ENCODE data around the gene ZNF428. TPM values are rescaled to one million over a fixed set of nuclear protein-coding genes. Genes with fewer than 3 reads are reported as not detected.
A peak's percentile ranks its signal among the peaks of the same experiment; 100 is the strongest.

Gene ZNF428
- total RNA-seq, 2 donors from 2014 or later, result 22.9 to 29.2 TPM

GRCh38 chr19:43575955-43576878, 43.2 kb downstream of the ZNF428 start:
- intact Hi-C loops (cut with DNase I), result no loop called here

GRCh38 chr19:43575156-43575950, 44.1 kb downstream of the ZNF428 start, which contains the start of the genes PINLYP and XRCC1:
TSS of gene PINLYP (plus strand) at chr19:43575801. CDS start at chr19:43577192, 1,391 bp downstream.
TSS of gene XRCC1 (minus strand) at chr19:43575527. CDS start at chr19:43575458, 69 bp downstream.
- intact Hi-C loops (cut with DNase I), result no loop called here
- peak; percentile 99 for DNase-seq (ENCODE audit: low spot score)

More at GRCh38 chr19:43575955-43576878, 43.2 kb downstream of the ZNF428 start:
- no peak for DNase-seq (ENCODE audit: low spot score)

GRCh38 chr19:43574424-43575155, 44.8 kb downstream of the ZNF428 start:
- intact Hi-C loops (cut with DNase I), result no loop called here
- DNase-seq (ENCODE audit: low spot score), result no peak

GRCh38 chr19:43572171-43572588, 47.2 kb downstream of the ZNF428 start:
- intact Hi-C loops (cut with DNase I), result no loop called here

GRCh38 chr19:43570174-43570791, 49.1 kb downstream of the ZNF428 start:
- intact Hi-C loops (cut with DNase I), result no loop called here

More at GRCh38 chr19:43572171-43572588, 47.2 kb downstream of the ZNF428 start:
- DNase-seq (ENCODE audit: low spot score), result no peak

GRCh38 chr19:43569657-43570056, 49.8 kb downstream of the ZNF428 start:
- no peak for DNase-seq (ENCODE audit: low spot score)
- intact Hi-C loops (cut with DNase I), result no loop called here

More at GRCh38 chr19:43570174-43570791, 49.1 kb downstream of the ZNF428 start:
- no peak for DNase-seq (ENCODE audit: low spot score)

GRCh38 chr19:43564800-43565199, 54.6 kb downstream of the ZNF428 start:
- intact Hi-C loops (cut with DNase I), result no loop called here
- DNase-seq (ENCODE audit: low spot score), result no peak

GRCh38 chr19:43563816-43564457, 55.5 kb downstream of the ZNF428 start:
- DNase-seq (ENCODE audit: low spot score), result no peak
- intact Hi-C loops (cut with DNase I), result no loop called here

GRCh38 chr19:43562698-43563241, 56.7 kb downstream of the ZNF428 start:
- peak; percentile 94 for DNase-seq (ENCODE audit: low spot score)
- intact Hi-C loops (cut with DNase I), result no loop called here

GRCh38 chr19:43562226-43562697, 57.2 kb downstream of the ZNF428 start:
- intact Hi-C loops (cut with DNase I), result no loop called here
- DNase-seq (ENCODE audit: low spot score), result peak; percentile 51

GRCh38 chr19:43561139-43561970, 58.1 kb downstream of the ZNF428 start:
- DNase-seq (ENCODE audit: low spot score), result no peak
- intact Hi-C loops (cut with DNase I), result no loop called here

GRCh38 chr19:43560687-43561086, 58.7 kb downstream of the ZNF428 start:
- intact Hi-C loops (cut with DNase I), result no loop called here
- DNase-seq (ENCODE audit: low spot score), result no peak

Other genes with a start within 250 kb of the ZNF428 start
- gene TEX101, start 204.7 kb downstream of the ZNF428 start, total RNA-seq, result not detected
- under 1 TPM; 0.52 to 0.60 TPM for gene LYPD3, start 154.0 kb downstream of the ZNF428 start, total RNA-seq
- gene PHLDB3, start 114.9 kb downstream of the ZNF428 start, total RNA-seq, result 1 to 10 TPM; 7.1 to 8.7 TPM
- 10 to 100 TPM; 19.8 to 27.9 TPM for gene ETHE1, start 92.4 kb downstream of the ZNF428 start, total RNA-seq
- gene ZNF575, start 86.4 kb downstream of the ZNF428 start, total RNA-seq, result 1 to 10 TPM; 2.1 to 3.4 TPM
- 10 to 100 TPM; 13.7 to 14.2 TPM for gene XRCC1, start 44.1 kb downstream of the ZNF428 start, total RNA-seq
- 10 to 100 TPM in 1 of 2 donors, 1 to 10 TPM in 1; 9.1 to 12.8 TPM for gene PINLYP, start 43.8 kb downstream of the ZNF428 start, total RNA-seq
- gene IRGQ, start 23.5 kb downstream of the ZNF428 start, total RNA-seq, result 10 to 100 TPM; 19.2 to 21.0 TPM
- 10 to 100 TPM in 1 of 2 donors, 1 to 10 TPM in 1; 8.9 to 13.2 TPM for gene ZNF576, start 23.0 kb downstream of the ZNF428 start, total RNA-seq
- gene SRRM5, start 7.5 kb downstream of the ZNF428 start, total RNA-seq, result under 1 TPM; 0.23 to 0.38 TPM
- gene CADM4, start 20.2 kb upstream of the ZNF428 start, total RNA-seq, result 1 to 10 TPM; 3.3 to 4.0 TPM
- gene PLAUR, start 50.5 kb upstream of the ZNF428 start, total RNA-seq, result 10 to 100 TPM; 35.2 to 45.4 TPM
- gene IRGC, start 96.4 kb upstream of the ZNF428 start, total RNA-seq, result not detected
- gene SMG9, start 135.3 kb upstream of the ZNF428 start, total RNA-seq, result 10 to 100 TPM; 35.3 to 40.4 TPM
- gene KCNN4, start 161.3 kb upstream of the ZNF428 start, total RNA-seq, result 1 to 10 TPM; 4.0 to 5.8 TPM
- gene LYPD5, start 182.8 kb upstream of the ZNF428 start, total RNA-seq, result 1 to 10 TPM; 2.5 to 4.0 TPM
- gene ZNF283, start 207.7 kb upstream of the ZNF428 start, total RNA-seq, result 1 to 10 TPM; 9.7 to 9.8 TPM

Measured in posterior vena cava (tissue), 2 donors.